ENCODE results near the gene AJAP1. TPM values are rescaled to one million over a fixed set of nuclear protein-coding genes. Genes with fewer than 3 reads are reported as not detected.

The AJAP1 gene
- polyA plus RNA-seq, 1 of the 3 experiments (the other 2 are of a cell fraction) = not detected

DNA sequence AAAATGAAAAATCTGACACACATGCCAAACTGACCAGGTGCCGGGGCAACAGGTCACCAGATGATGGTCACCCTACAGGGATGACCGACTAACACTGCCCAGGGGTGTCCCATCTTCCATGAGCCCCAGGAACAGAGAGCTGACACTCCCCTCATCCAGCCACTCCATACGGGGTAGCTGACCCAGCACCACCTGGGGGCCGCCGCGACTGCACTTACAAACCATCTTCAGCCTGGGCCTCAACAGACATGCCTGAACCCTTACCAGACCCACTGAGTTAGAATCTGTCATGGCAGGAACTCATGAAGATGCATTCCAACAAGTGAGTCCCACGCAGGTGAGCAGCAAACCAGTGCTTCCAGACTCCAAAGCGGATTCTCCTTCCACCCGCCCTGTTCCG lies 31.6 kb upstream of the AJAP1 start:
- Histone ChIP-seq H3K79me2 (ENCODE audit: insufficient read depth) (no peaks in the 10 kb centered on the region), H3K9ac (no peak overlapping the region), H3K36me3 (replicated peaks in 1 of 2; ENCODE audit: control insufficient read depth in 1 of 2, insufficient read depth in 2 of 2, low read length in 1 of 2) (no peaks in the 10 kb centered on the region), H3K4me2 (no peak overlapping the region), H3F3A (replicated peaks; ENCODE audit: insufficient read depth) (no peaks in the 10 kb centered on the region), H3K9me3 (no peaks in the 10 kb centered on the region), H4K20me1 (ENCODE audit: insufficient read depth) (no peaks in the 10 kb centered on the region), H3K4me3 (ENCODE audit: low read depth in 2 of 2, low read length in 1 of 2) (no peak overlapping the region), H3K9me2 (no peaks in the 10 kb centered on the region), H3K27ac (ENCODE audit: low read depth in 2 of 2, low read length in 1 of 2) (no peak overlapping the region), H3K27me3 (ENCODE audit: insufficient read depth) (no peaks in the 10 kb centered on the region), H3K4me1 (ENCODE audit: control insufficient read depth in 1 of 2, insufficient read depth in 2 of 2, low read depth in 1 of 2, low read length in 1 of 2) (no peaks in the 10 kb centered on the region), H2AFZ (ENCODE audit: low read depth) (no peak overlapping the region)
- DNase-seq = no peak
- ChIA-PET CTCF (interaction anchor here (0.7 kb wide), 1 partner anchor 113 kb away, joined by 3 read pairs; no protein-coding TSS in a partner anchor), POLR2A (no interaction called here)
- TF ChIP-seq, protein P1, sequence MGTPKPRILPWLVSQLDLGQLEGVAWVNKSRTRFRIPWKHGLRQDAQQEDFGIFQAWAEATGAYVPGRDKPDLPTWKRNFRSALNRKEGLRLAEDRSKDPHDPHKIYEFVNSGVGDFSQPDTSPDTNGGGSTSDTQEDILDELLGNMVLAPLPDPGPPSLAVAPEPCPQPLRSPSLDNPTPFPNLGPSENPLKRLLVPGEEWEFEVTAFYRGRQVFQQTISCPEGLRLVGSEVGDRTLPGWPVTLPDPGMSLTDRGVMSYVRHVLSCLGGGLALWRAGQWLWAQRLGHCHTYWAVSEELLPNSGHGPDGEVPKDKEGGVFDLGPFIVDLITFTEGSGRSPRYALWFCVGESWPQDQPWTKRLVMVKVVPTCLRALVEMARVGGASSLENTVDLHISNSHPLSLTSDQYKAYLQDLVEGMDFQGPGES (IDR thresholded peaks at IDR 0.05; ENCODE audit: low read depth, low read length) = no peak
- TF ChIP-seq NFIC (IDR thresholded peaks at IDR 0.05; ENCODE audit: borderline replicate concordance) = no peak
- no peak for TF ChIP-seq RFX5 (IDR thresholded peaks at IDR 0.05; ENCODE audit: low read length)
- no peak for TF ChIP-seq GABPA (IDR thresholded peaks at IDR 0.05; ENCODE audit: low read depth)
- no peak for TF ChIP-seq RCOR1 (IDR thresholded peaks at IDR 0.05; ENCODE audit: low read length)
- TF ChIP-seq FOXJ3 (CRISPR knock-in tag; IDR thresholded peaks at IDR 0.05) = no peak
- no peak for TF ChIP-seq EP300 (IDR thresholded peaks at IDR 0.05; ENCODE audit: borderline replicate concordance in 1 of 2, low read depth in 1 of 2, low read length in 1 of 2)
- TF ChIP-seq GATA2 (CRISPR knock-in tag; IDR thresholded peaks at IDR 0.05) = no peak
- TF ChIP-seq RXRA (IDR thresholded peaks at IDR 0.05; ENCODE audit: borderline replicate concordance, low read depth) = no peak
- no peak for TF ChIP-seq SIN3A (IDR thresholded peaks at IDR 0.05; ENCODE audit: borderline replicate concordance, low read depth, low read length)
- WGBS (ENCODE audit: low lambda C conversion rate) = 47% methylated on average over 6 of the region's 10 CpGs

DNA sequence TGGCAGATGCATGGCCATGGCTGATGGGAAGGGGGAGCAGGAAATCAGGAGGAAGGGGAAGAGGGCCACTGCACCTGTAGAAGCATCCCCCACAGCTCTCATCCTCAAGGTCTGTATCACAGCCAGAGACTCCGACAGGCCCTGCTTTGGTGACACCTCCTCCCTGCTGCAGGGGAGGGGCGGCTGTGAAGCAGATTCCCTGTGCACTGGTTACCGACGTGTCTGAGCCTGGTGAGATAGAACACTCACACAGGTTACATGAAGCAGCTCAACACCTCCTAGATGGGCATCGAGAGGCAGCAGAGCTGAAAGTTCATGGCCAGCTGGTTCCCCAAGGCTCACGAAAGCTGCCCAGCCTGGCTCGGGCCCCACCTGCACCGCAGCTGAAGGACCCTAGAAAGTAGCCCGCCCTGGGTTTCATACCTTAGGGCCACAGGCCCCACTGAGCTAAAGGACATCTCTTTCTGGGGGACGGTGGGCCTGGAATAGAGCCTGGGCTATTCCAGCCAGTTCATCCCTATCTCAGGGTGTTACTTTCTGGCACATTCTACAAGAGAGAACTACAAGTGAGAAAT lies 30.2 kb upstream of the AJAP1 start:
- Histone ChIP-seq H3K27me3 (ENCODE audit: insufficient read depth) (no peaks in the 10 kb centered on the region), H3K36me3 (replicated peaks in 1 of 2; ENCODE audit: control insufficient read depth in 1 of 2, insufficient read depth in 2 of 2, low read length in 1 of 2) (no peaks in the 10 kb centered on the region), H3K4me2 (no peak overlapping the region), H3K9me2 (no peaks in the 10 kb centered on the region), H3K9ac (no peak overlapping the region), H3K4me1 (ENCODE audit: control insufficient read depth in 1 of 2, insufficient read depth in 2 of 2, low read depth in 1 of 2, low read length in 1 of 2) (no peaks in the 10 kb centered on the region), H3F3A (replicated peaks; ENCODE audit: insufficient read depth) (no peaks in the 10 kb centered on the region), H2AFZ (ENCODE audit: low read depth) (no peak overlapping the region), H4K20me1 (ENCODE audit: insufficient read depth) (no peaks in the 10 kb centered on the region), H3K4me3 (ENCODE audit: low read depth in 2 of 2, low read length in 1 of 2) (no peak overlapping the region), H3K79me2 (ENCODE audit: insufficient read depth) (no peaks in the 10 kb centered on the region), H3K9me3 (no peaks in the 10 kb centered on the region), H3K27ac (ENCODE audit: low read depth in 2 of 2, low read length in 1 of 2) (no peak overlapping the region)
- ChIA-PET CTCF (interaction anchor here (1.0 kb wide), 1 partner anchor 9 kb away, joined by 3 read pairs; no protein-coding TSS in a partner anchor), POLR2A (no interaction called here)
- WGBS (ENCODE audit: low lambda C conversion rate) = 40% methylated on average over 1 of the region's 10 CpGs
- TF ChIP-seq POLR2AphosphoS5 (IDR thresholded peaks at IDR 0.05; ENCODE audit: low read depth, low read length) = no peak
- TF ChIP-seq, protein P2, sequence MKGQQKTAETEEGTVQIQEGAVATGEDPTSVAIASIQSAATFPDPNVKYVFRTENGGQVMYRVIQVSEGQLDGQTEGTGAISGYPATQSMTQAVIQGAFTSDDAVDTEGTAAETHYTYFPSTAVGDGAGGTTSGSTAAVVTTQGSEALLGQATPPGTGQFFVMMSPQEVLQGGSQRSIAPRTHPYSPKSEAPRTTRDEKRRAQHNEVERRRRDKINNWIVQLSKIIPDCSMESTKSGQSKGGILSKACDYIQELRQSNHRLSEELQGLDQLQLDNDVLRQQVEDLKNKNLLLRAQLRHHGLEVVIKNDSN (IDR thresholded peaks at IDR 0.05; ENCODE audit: borderline replicate concordance, low read depth) = no peak
- TF ChIP-seq GABPA (IDR thresholded peaks at IDR 0.05; ENCODE audit: low read depth) = no peak
- TF ChIP-seq EP300 (IDR thresholded peaks at IDR 0.05; ENCODE audit: borderline replicate concordance in 1 of 2, low read depth in 1 of 2, low read length in 1 of 2) = no peak
- TF ChIP-seq YY1 (IDR thresholded peaks at IDR 0.05; ENCODE audit: low read depth) = no peak
- TF ChIP-seq TAF1 (IDR thresholded peaks at IDR 0.05; ENCODE audit: borderline replicate concordance, low read depth, low read length) = no peak
- TF ChIP-seq, protein P3, sequence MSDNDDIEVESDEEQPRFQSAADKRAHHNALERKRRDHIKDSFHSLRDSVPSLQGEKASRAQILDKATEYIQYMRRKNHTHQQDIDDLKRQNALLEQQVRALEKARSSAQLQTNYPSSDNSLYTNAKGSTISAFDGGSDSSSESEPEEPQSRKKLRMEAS (IDR thresholded peaks at IDR 0.05; ENCODE audit: low read depth) = no peak
- no peak for TF ChIP-seq TEAD4 (IDR thresholded peaks at IDR 0.05; ENCODE audit: borderline replicate concordance, insufficient read depth)
- TF ChIP-seq FOSL2 (IDR thresholded peaks at IDR 0.05; ENCODE audit: borderline replicate concordance, low read depth) = no peak
- TF ChIP-seq, protein P4, sequence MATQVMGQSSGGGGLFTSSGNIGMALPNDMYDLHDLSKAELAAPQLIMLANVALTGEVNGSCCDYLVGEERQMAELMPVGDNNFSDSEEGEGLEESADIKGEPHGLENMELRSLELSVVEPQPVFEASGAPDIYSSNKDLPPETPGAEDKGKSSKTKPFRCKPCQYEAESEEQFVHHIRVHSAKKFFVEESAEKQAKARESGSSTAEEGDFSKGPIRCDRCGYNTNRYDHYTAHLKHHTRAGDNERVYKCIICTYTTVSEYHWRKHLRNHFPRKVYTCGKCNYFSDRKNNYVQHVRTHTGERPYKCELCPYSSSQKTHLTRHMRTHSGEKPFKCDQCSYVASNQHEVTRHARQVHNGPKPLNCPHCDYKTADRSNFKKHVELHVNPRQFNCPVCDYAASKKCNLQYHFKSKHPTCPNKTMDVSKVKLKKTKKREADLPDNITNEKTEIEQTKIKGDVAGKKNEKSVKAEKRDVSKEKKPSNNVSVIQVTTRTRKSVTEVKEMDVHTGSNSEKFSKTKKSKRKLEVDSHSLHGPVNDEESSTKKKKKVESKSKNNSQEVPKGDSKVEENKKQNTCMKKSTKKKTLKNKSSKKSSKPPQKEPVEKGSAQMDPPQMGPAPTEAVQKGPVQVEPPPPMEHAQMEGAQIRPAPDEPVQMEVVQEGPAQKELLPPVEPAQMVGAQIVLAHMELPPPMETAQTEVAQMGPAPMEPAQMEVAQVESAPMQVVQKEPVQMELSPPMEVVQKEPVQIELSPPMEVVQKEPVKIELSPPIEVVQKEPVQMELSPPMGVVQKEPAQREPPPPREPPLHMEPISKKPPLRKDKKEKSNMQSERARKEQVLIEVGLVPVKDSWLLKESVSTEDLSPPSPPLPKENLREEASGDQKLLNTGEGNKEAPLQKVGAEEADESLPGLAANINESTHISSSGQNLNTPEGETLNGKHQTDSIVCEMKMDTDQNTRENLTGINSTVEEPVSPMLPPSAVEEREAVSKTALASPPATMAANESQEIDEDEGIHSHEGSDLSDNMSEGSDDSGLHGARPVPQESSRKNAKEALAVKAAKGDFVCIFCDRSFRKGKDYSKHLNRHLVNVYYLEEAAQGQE (IDR thresholded peaks at IDR 0.05; ENCODE audit: low read depth, low read length) = no peak
- TF ChIP-seq ELF1 (IDR thresholded peaks at IDR 0.05) = no peak
- TF ChIP-seq, protein P1 (IDR thresholded peaks at IDR 0.05; ENCODE audit: low read depth, low read length) = no peak
- no peak for TF ChIP-seq RFX5 (IDR thresholded peaks at IDR 0.05; ENCODE audit: low read length)
- TF ChIP-seq EZH2phosphoT487 (IDR thresholded peaks at IDR 0.05; ENCODE audit: borderline replicate concordance, low read depth) = no peak
- DNase-seq = no peak

Data from SK-N-SH (cell line).